Brain microvascular endothelial cell (primary cell): ENCODE measurements around the gene MIGA2.
"Not testable (repeated sequence)": the region's sequence is repeated elsewhere in the genome, so short reads cannot be mapped to it uniquely, and the experiment has no call there.

ENCODE experiments used
- DNase-seq: peaks from one replicate; pipeline ENCODE4 v3.0.0-alpha.2; 2020
- H3K27ac ChIP-seq: fragments of 250-450 bp; sonication (Bioruptor Pico); 2 replicates; pipeline ENCODE4 v1.5.1; 2020; ENCODE audit warnings: mild to moderate bottlenecking, moderate library complexity
- H3K27me3 ChIP-seq: fragments of 250-450 bp; sonication (Bioruptor Pico); replicated peaks from 2 replicates; pipeline ENCODE4 v1.5.1; 2020; ENCODE audit warnings: mild to moderate bottlenecking
- H3K36me3 ChIP-seq: fragments of 250-450 bp; sonication (Bioruptor Pico); replicated peaks from 2 replicates; pipeline ENCODE4 v1.5.1; 2020; ENCODE audit warnings: mild to moderate bottlenecking
- H3K4me3 ChIP-seq: 2 replicates; pipeline ENCODE4 v1.5.1; 2011; ENCODE audit warnings: low read depth, mild to moderate bottlenecking, control low read depth, low read length, moderate library complexity
- CTCF ChIP-seq: IDR thresholded peaks from 2 replicates; pipeline ENCODE4 v1.5.1; 2011; ENCODE audit warnings: low read depth, mild to moderate bottlenecking, moderate library complexity, low read length, control low read depth, inconsistent platforms; ENCODE audit errors: missing control alignments
- in situ Hi-C: cut with HindIII; loops from 2 replicates; pipeline ENCODE4 v1.10.0; 2017; ENCODE audit warnings: low sequenced_read_pairs, low pct_ligation_motif_present

The MIGA2 gene

GRCh38 chr9:128999581-129000206 is 36.7 kb upstream of the MIGA2 start:
- in situ Hi-C loops, result no loop called here
- H3K27ac ChIP-seq, result no peak overlapping the region
- no peaks in the 10 kb centered on the region for H3K27me3 ChIP-seq
- no peak for DNase-seq
- peaks cover 63% of the 10 kb centered on the region for H3K36me3 ChIP-seq
- TF ChIP-seq CTCF, result no peak
- H3K4me3 ChIP-seq, result no peak overlapping the region

GRCh38 chr9:129001504-129002325 is 34.7 kb upstream of the MIGA2 start:
- in situ Hi-C loops, result no loop called here
- peaks cover 63% of the 10 kb centered on the region for H3K36me3 ChIP-seq
- H3K27ac ChIP-seq, result no peak overlapping the region
- DNase-seq, result no peak
- no peak overlapping the region for H3K4me3 ChIP-seq
- no peaks in the 10 kb centered on the region for H3K27me3 ChIP-seq
- no peak for TF ChIP-seq CTCF

GRCh38 chr9:129002992-129003391 is 33.4 kb upstream of the MIGA2 start:
- H3K4me3 ChIP-seq, result no peak overlapping the region
- no peak overlapping the region for H3K27ac ChIP-seq
- H3K36me3 ChIP-seq, result peaks cover 61% of the 10 kb centered on the region
- in situ Hi-C loops, result no loop called here
- DNase-seq, result no peak
- no peaks in the 10 kb centered on the region for H3K27me3 ChIP-seq
- no peak for TF ChIP-seq CTCF

- H3K27ac ChIP-seq, H3K27me3 ChIP-seq, H3K4me3 ChIP-seq, in situ Hi-C loops, DNase-seq: not testable (repeated sequence)
- H3K36me3 ChIP-seq, result peaks cover 59% of the 10 kb centered on the region
Measured at GRCh38 chr9:129004173-129004572, 32.3 kb upstream of the MIGA2 start.

GRCh38 chr9:129005336-129005997 is 31.0 kb upstream of the MIGA2 start:
- Histone ChIP-seq H3K27me3 (no peaks in the 10 kb centered on the region), H3K27ac (no peak overlapping the region), H3K36me3 (peaks cover 53% of the 10 kb centered on the region), H3K4me3 (no peak overlapping the region)
- no peak for DNase-seq
- no peak for TF ChIP-seq CTCF
- in situ Hi-C loops, result no loop called here

- in situ Hi-C loops, result no loop called here
- H3K27ac ChIP-seq, result no peak overlapping the region
- H3K27me3 ChIP-seq, result no peaks in the 10 kb centered on the region
- H3K4me3 ChIP-seq, result no peak overlapping the region
- peaks cover 46% of the 10 kb centered on the region for H3K36me3 ChIP-seq
- DNase-seq, result peak; percentile 71
- TF ChIP-seq CTCF, result peak; percentile 97
Measured at GRCh38 chr9:129006328-129007034, 29.9 kb upstream of the MIGA2 start.
